SK-N-SH (cell line): ENCODE results near the gene LRRC1. TPM values are rescaled to one million over a fixed set of nuclear protein-coding genes. Genes with fewer than 3 reads are reported as not detected.

Source experiments
- CTCF ChIA-PET: fragments of 300-600, 350-600 bp; formaldehyde crosslinking; extraction: SDS; loops from one replicate; lab custom pipeline; 2021; lab: Yijun Ruan, JAX
- POLR2A ChIA-PET: fragments of 350-600 bp; sonication (Branson Sonifier 250); formaldehyde crosslinking; extraction: SDS; loops from one replicate; lab custom pipeline; 2020; ENCODE audit warnings: antibody characterized with exemption, inconsistent platforms; lab: Yijun Ruan, JAX
- DNase-seq: peaks from one replicate; pipeline ENCODE4 v3.0.0; 2012
- H2AFZ ChIP-seq: fragments of 200-600 bp; sonication (generic); 2 replicates; pipeline ENCODE4 v1.8.1; 2016; ENCODE audit warnings: antibody characterized with exemption, mild to moderate bottlenecking, low read depth
- H3F3A ChIP-seq: fragments of 200-600 bp; sonication (generic); replicated peaks from 2 replicates; pipeline ENCODE3; 2016; ENCODE audit warnings: antibody characterized with exemption, mild to moderate bottlenecking; ENCODE audit not compliant: insufficient read depth
- H3K27ac ChIP-seq, 2 experiments: fragments of 200-500 bp in 1 of 2; fragments of 200-600 bp in 1 of 2; sonication (Bioruptor generic) in 1 of 2; sonication (generic), shearing (Covaris generic) in 1 of 2; 2 replicates each; pipeline versions ENCODE4 v1.5.1 to v1.6.1; 2014 to 2016; ENCODE audit warnings: low read depth in 2 of 2, inconsistent platforms in 1 of 2, low read length in 1 of 2, mild to moderate bottlenecking in 1 of 2, mixed read lengths in 1 of 2
- H3K27me3 ChIP-seq: fragments of 200-600 bp; sonication (generic), shearing (Covaris generic); 2 replicates; pipeline ENCODE4 v1.6.1; 2016; ENCODE audit warnings: mixed run types; ENCODE audit not compliant: insufficient read depth
- H3K36me3 ChIP-seq, 2 experiments: fragments of 200-500 bp in 1 of 2; fragments of 200-600 bp in 1 of 2; sonication (Bioruptor generic) in 1 of 2; sonication (generic) in 1 of 2; replicated peaks in 1 of 2; 2 replicates each; pipeline versions ENCODE3 to v1.5.1; 2014 to 2016; ENCODE audit warnings: low read length in 1 of 2, mild to moderate bottlenecking in 1 of 2; ENCODE audit not compliant: insufficient read depth in 2 of 2, control insufficient read depth in 1 of 2
- H3K4me1 ChIP-seq, 2 experiments: fragments of 200-500 bp in 1 of 2; fragments of 200-600 bp in 1 of 2; sonication (Bioruptor generic) in 1 of 2; sonication (generic), shearing (Covaris generic) in 1 of 2; 2 replicates each; pipeline versions ENCODE4 v1.5.1 to v1.6.1; 2014 to 2016; ENCODE audit warnings: low read depth in 1 of 2, low read length in 1 of 2, mixed run types in 1 of 2; ENCODE audit not compliant: insufficient read depth in 2 of 2, control insufficient read depth in 1 of 2
- H3K4me2 ChIP-seq: fragments of 200-600 bp; sonication (generic), shearing (Covaris generic); 2 replicates; pipeline ENCODE4 v1.6.1; 2017; ENCODE audit warnings: mixed run types
- H3K4me3 ChIP-seq, 2 experiments: fragments of 200-500 bp in 1 of 2; fragments of 200-600 bp in 1 of 2; sonication (Bioruptor generic) in 1 of 2; sonication (generic), shearing (Covaris generic) in 1 of 2; 2 replicates each; pipeline versions ENCODE4 v1.5.1 to v1.8.1; 2014 to 2016; ENCODE audit warnings: low read depth in 2 of 2, inconsistent platforms in 1 of 2, low read length in 1 of 2, mild to moderate bottlenecking in 1 of 2, mixed read lengths in 1 of 2, moderate library complexity in 1 of 2
- H3K79me2 ChIP-seq: fragments of 200-600 bp; sonication (generic); 2 replicates; pipeline ENCODE4 v1.8.1; 2017; ENCODE audit warnings: mild to moderate bottlenecking; ENCODE audit not compliant: insufficient read depth
- H3K9ac ChIP-seq: fragments of 200-600 bp; sonication (generic); 2 replicates; pipeline ENCODE4 v1.6.1; 2017; ENCODE audit warnings: mixed run types
- H3K9me2 ChIP-seq: fragments of 200-600 bp; sonication (generic); 2 replicates; pipeline ENCODE4 v1.6.1; 2017; ENCODE audit warnings: mixed run types
- H3K9me3 ChIP-seq: fragments of 200-600 bp; sonication (generic); 2 replicates; pipeline ENCODE4 v1.6.1; 2017; ENCODE audit warnings: mixed run types, mild to moderate bottlenecking, moderate library complexity
- H4K20me1 ChIP-seq: fragments of 200-600 bp; sonication (generic); 2 replicates; pipeline ENCODE4 v1.6.1; 2017; ENCODE audit warnings: mild to moderate bottlenecking, mixed run types; ENCODE audit not compliant: insufficient read depth
- CTCF ChIP-seq: fragments of 200-600 bp; sonication (generic); IDR thresholded peaks from 2 replicates; pipeline ENCODE4 v1.6.1; 2017; ENCODE audit warnings: antibody characterized with exemption, mild to moderate bottlenecking, moderate library complexity
- ELF1 ChIP-seq: IDR thresholded peaks from 2 replicates; pipeline ENCODE4 v1.4.0; 2012
- FOXM1 ChIP-seq: IDR thresholded peaks from 2 replicates; pipeline ENCODE4 v1.4.0; 2012; ENCODE audit warnings: low read depth, mild to moderate bottlenecking
- GABPA ChIP-seq: IDR thresholded peaks from 2 replicates; pipeline ENCODE4 v1.4.0; 2012; ENCODE audit warnings: low read depth, mild to moderate bottlenecking
- NFIC ChIP-seq: IDR thresholded peaks from 2 replicates; pipeline ENCODE4 v1.4.0; 2012; ENCODE audit warnings: borderline replicate concordance
- POLR2AphosphoS5 ChIP-seq: IDR thresholded peaks from 2 replicates; pipeline ENCODE4 v1.6.1; 2012; ENCODE audit warnings: low read depth, low read length
- RCOR1 ChIP-seq: fragments of 150-350 bp; IDR thresholded peaks from 2 replicates; pipeline ENCODE4 v1.6.1; 2017; ENCODE audit warnings: antibody characterized with exemption, low read length
- REST ChIP-seq: IDR thresholded peaks from 2 replicates; pipeline ENCODE4 v1.6.1; 2012; ENCODE audit warnings: mild to moderate bottlenecking, low read depth, low read length, moderate library complexity
- RXRA ChIP-seq: IDR thresholded peaks from 2 replicates; pipeline ENCODE4 v1.4.0; 2012; ENCODE audit warnings: low read depth, mild to moderate bottlenecking, borderline replicate concordance
- SMC3 ChIP-seq: IDR thresholded peaks from 2 replicates; pipeline ENCODE4 v1.6.1; 2012; ENCODE audit warnings: low read depth, low read length, improper control_type of control experiment
- TAF1 ChIP-seq: IDR thresholded peaks from 2 replicates; pipeline ENCODE4 v1.6.1; 2012; ENCODE audit warnings: low read depth, mild to moderate bottlenecking, low read length, moderate library complexity, borderline replicate concordance
- USF1 ChIP-seq: IDR thresholded peaks from 2 replicates; pipeline ENCODE4 v1.4.0; 2012; ENCODE audit warnings: low read depth, borderline replicate concordance
- WGBS: methylation state at CpG from one replicate; pipeline ENCODE4 v1.1.6; 2017; ENCODE audit warnings: low lambda C conversion rate; 5-methylcytosine and 5-hydroxymethylcytosine counted together
- polyA plus RNA-seq, 3 experiments: library from polyadenylated mRNA; depleted of rRNA; stranded (reverse); fragments of >200 nt; gene quantifications; 2 replicates each; pipeline ENCODE4 v1.2.3, GENCODE V29; 2012

LRRC1 gene
- polyA plus RNA-seq, 1 of the 3 experiments (the other 2 are of a cell fraction): 0.84 TPM

GRCh38 chr6:53815381-53816119 lies 20.7 kb downstream of the LRRC1 start:
- no peaks in the 10 kb centered on the region for H3K9me2 ChIP-seq
- no peak overlapping the region for H3K4me2 ChIP-seq
- no peak overlapping the region for H2AFZ ChIP-seq
- no peak overlapping the region for H3K27ac ChIP-seq
- H3K9me3 ChIP-seq: no peaks in the 10 kb centered on the region
- CTCF ChIA-PET: no interaction called here
- no peaks in the 10 kb centered on the region for H3K36me3 ChIP-seq
- no peaks in the 10 kb centered on the region for H3K4me1 ChIP-seq
- no peaks in the 10 kb centered on the region for H3F3A ChIP-seq
- WGBS: 17% methylated on average over 7 of the region's 7 CpGs
- DNase-seq: no peak
- no peaks in the 10 kb centered on the region for H3K79me2 ChIP-seq
- no peaks in the 10 kb centered on the region for H4K20me1 ChIP-seq
- POLR2A ChIA-PET: no interaction called here
- peaks cover 14% of the 10 kb centered on the region; the same call in 1 of the 2 replicates for H3K27me3 ChIP-seq
- H3K4me3 ChIP-seq: no peak overlapping the region
- TF ChIP-seq RCOR1 (no peak), USF1 (no peak), RXRA (no peak), GABPA (no peak), POLR2AphosphoS5 (no peak), SMC3 (no peak), REST (no peak), TAF1 (no peak), ELF1 (no peak), FOXM1 (no peak), CTCF (no peak), NFIC (no peak)
- TF ChIP-seq, all 33 proteins: peak for 0
- no peak overlapping the region for H3K9ac ChIP-seq
